OCI-LY3 (cell line): ENCODE results near the gene SDC4.

Experiments
- EZH2phosphoT487 ChIP-seq: fragments of 200-600 bp; shearing (Covaris generic); IDR thresholded peaks from 2 replicates; pipeline ENCODE4 v1.6.1; 2018; ENCODE audit warnings: antibody characterized with exemption, mixed run types, low read depth
- TF ChIP-seq, protein P1 (sequence below): fragments of 200-600, 300-600 bp; sonication (generic); IDR thresholded peaks from 2 replicates; pipeline ENCODE4 v1.5.1; 2014; ENCODE audit warnings: antibody characterized with exemption, low read length, low read depth

DNA sequence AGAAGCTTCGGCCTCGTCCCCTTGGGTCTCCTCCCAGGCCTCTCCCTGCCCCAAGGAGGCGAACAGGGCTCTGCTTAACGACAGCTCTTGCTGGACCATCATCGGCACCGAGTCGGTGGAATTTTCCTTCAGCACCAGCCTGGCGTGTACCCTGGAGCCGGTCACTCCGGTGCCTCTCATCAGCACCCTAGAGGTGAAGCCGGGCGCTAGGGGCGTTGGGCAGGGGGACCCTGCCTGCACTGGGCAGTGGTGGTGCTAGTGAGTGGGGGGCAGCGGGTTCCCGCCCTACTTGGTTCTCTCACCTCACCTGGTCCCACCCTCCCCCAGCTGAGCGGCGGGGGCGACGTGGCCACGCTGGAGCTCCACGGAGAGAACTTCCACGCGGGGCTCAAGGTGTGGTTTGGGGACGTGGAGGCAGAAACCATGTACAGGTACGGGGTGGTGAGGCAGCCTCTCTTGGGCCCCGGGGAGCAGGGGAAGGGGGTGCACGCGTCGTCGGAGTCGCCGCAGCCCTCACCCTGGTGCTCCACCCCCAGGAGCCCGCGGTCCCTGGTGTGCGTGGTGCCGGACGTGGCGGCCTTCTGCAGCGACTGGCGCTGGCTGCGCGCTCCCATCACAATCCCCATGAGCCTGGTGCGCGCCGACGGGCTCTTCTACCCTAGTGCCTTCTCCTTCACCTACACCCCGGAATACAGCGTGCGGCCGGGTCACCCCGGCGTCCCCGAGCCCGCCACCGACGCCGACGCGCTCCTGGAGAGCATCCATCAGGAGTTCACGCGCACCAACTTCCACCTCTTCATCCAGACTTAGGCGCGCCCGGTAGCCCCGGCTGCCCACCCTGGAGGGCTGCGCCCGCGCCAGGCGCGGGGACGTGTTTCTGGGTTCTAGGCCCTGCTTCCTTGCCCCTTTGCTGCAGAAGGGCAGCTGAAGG is 31.8 kb downstream of the SDC4 start:
- TF ChIP-seq, protein P1, sequence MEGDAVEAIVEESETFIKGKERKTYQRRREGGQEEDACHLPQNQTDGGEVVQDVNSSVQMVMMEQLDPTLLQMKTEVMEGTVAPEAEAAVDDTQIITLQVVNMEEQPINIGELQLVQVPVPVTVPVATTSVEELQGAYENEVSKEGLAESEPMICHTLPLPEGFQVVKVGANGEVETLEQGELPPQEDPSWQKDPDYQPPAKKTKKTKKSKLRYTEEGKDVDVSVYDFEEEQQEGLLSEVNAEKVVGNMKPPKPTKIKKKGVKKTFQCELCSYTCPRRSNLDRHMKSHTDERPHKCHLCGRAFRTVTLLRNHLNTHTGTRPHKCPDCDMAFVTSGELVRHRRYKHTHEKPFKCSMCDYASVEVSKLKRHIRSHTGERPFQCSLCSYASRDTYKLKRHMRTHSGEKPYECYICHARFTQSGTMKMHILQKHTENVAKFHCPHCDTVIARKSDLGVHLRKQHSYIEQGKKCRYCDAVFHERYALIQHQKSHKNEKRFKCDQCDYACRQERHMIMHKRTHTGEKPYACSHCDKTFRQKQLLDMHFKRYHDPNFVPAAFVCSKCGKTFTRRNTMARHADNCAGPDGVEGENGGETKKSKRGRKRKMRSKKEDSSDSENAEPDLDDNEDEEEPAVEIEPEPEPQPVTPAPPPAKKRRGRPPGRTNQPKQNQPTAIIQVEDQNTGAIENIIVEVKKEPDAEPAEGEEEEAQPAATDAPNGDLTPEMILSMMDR, result no peak
- TF ChIP-seq EZH2phosphoT487, result no peak
